ENCODE data around the gene SORCS2.

- TF ChIP-seq POLR2A (IDR thresholded peaks at IDR 0.05; ENCODE audit: insufficient read depth in 1 of 2, low read depth in 2 of 2, low read length in 2 of 2) (no peak), FOXP1 (IDR thresholded peaks at IDR 0.05) (no peak), FOXP1 (CRISPR knock-in tag; IDR thresholded peaks at IDR 0.05) (no peak)
These were observed 176.0 kb downstream of the SORCS2 start for GRCh38 chr4:7368296-7368695.
